Caco-2 (cell line): Measurements from ENCODE around the gene TSR3. TPM values are rescaled to one million over a fixed set of nuclear protein-coding genes. Genes with fewer than 3 reads are reported as not detected.

Experiments
- BruUV-seq: library from RNA; stranded (reverse); fragments of 400-500 nt; replicated peaks from 2 replicates; lab custom pipeline; 2021; lab: Mats Ljungman, UMichigan
- CTCF ChIA-PET: fragments of 300-600 bp; sonication (Branson Sonifier 250); formaldehyde crosslinking; loops from one replicate; lab custom pipeline; 2022; ENCODE audit warnings: antibody characterized with exemption; lab: Charles Lee
- POLR2A ChIA-PET: fragments of 300-600 bp; sonication (Branson Sonifier 250); formaldehyde crosslinking; loops from one replicate; lab custom pipeline; 2022; ENCODE audit warnings: antibody characterized with exemption; lab: Charles Lee
- DNase-seq, 2 experiments: peaks; one replicate each; pipeline versions ENCODE4 v3.0.0 to v3.0.0-alpha.2; 2020 to 2022
- H3K27me3 ChIP-seq: replicated peaks from 2 replicates; pipeline ENCODE4 v1.6.0; 2011; ENCODE audit warnings: low read length; ENCODE audit not compliant: control insufficient read depth, insufficient read depth
- H3K36me3 ChIP-seq: 2 replicates; pipeline ENCODE4 v1.5.1; 2011; ENCODE audit warnings: low read length; ENCODE audit not compliant: control insufficient read depth, insufficient read depth
- H3K4me1 ChIP-seq: fragments of 250-450 bp; sonication (Bioruptor Pico); 2 replicates; pipeline ENCODE4 v1.5.1; 2020; ENCODE audit warnings: mild to moderate bottlenecking
- H3K4me3 ChIP-seq: 2 replicates; pipeline ENCODE4 v1.5.1; 2011; ENCODE audit warnings: low read depth, mild to moderate bottlenecking, control low read depth, low read length
- H3K9me3 ChIP-seq: fragments of 250-450 bp; sonication (Bioruptor Pico); 2 replicates; pipeline ENCODE4 v1.5.1; 2020; ENCODE audit warnings: mild to moderate bottlenecking, moderate library complexity
- H3K27ac Mint-ChIP-seq: one replicate; pipeline ENCODE4 v1.8.0; 2022; ENCODE audit warnings: mixed read lengths; ENCODE audit not compliant: unreplicated experiment
- H3K27me3 Mint-ChIP-seq: one replicate; pipeline ENCODE4 v1.8.0; 2022; ENCODE audit warnings: mixed read lengths; ENCODE audit not compliant: insufficient read depth, unreplicated experiment
- H3K36me3 Mint-ChIP-seq: one replicate; pipeline ENCODE4 v1.8.0; 2022; ENCODE audit warnings: mild to moderate bottlenecking, mixed read lengths; ENCODE audit not compliant: insufficient read depth, unreplicated experiment
- H3K4me1 Mint-ChIP-seq: one replicate; pipeline ENCODE4 v1.8.0; 2022; ENCODE audit warnings: low read depth, mixed read lengths; ENCODE audit not compliant: unreplicated experiment
- H3K4me3 Mint-ChIP-seq: one replicate; pipeline ENCODE4 v1.8.0; 2022; ENCODE audit warnings: mild to moderate bottlenecking, moderate library complexity, mixed read lengths; ENCODE audit not compliant: unreplicated experiment
- H3K9me3 Mint-ChIP-seq: one replicate; pipeline ENCODE4 v1.8.0; 2022; ENCODE audit warnings: mixed read lengths; ENCODE audit not compliant: unreplicated experiment
- intact Hi-C: fragments of 100-400 bp; cut with micrococcal nuclease; formaldehyde crosslinking; loops from one replicate; pipeline ENCODE4 v1.10.0; 2022; ENCODE audit not compliant: unreplicated experiment
- total RNA-seq: library from RNA; stranded (reverse); gene quantifications from 2 replicates; pipeline ENCODE4 v1.2.3, GENCODE V29; 2022
- TF ChIP-seq, protein P1 (sequence below), 2 experiments: fragments of 200-600 bp in 1 of 2; IDR thresholded peaks; 1 replicate in 1 of 2; 2 replicates in 1 of 2; pipeline versions ENCODE4 v1.5.1 to v1.8.0; 2011 to 2022; ENCODE audit warnings: antibody characterized with exemption in 1 of 2, control low read depth in 1 of 2, inconsistent platforms in 1 of 2, low read depth in 1 of 2, low read length in 1 of 2, mild to moderate bottlenecking in 1 of 2, moderate library complexity in 1 of 2; ENCODE audit not compliant: insufficient read depth in 1 of 2, severe bottlenecking in 1 of 2, unreplicated experiment in 1 of 2

TSR3 gene
- total RNA-seq, 1 experiment from 2014 or later, result 48.6 TPM

DNA sequence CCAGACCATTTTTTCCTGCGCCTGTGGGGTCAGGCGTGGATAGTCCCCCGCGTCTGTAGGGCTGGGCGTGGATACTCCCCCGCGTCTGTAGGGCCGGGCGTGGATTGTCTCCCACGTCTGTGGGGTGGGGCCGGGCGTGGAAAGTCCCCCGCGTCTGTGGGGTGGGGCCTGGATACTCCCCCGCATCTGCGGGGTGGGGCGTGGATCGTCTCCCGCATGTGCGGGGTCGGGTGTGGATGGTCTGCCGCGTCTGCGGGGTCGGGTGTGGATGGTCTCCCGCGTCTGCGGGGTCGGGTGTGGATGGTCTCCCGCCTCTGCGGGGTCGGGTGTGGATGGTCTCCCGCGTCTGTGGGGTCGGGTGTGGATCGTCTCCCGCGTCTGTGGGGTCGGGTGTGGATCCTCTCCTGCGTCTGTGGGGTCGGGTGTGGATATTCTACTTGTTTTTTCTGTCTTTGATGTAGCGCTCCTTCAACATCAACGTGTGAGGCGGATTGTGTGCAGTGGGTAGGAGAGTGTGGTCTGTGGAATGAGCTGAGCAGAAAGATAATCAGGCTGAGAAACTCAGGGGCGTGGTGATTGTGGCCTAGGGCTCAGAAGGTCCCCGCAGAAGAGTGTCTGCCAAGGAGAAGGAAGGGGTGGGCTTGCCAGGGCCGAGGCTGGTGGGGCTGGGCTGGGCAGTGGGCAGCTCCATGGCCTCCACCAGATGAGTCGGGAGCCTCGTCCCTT, 3.3 kb upstream of the TSR3 start:
- TF ChIP-seq, protein P1, sequence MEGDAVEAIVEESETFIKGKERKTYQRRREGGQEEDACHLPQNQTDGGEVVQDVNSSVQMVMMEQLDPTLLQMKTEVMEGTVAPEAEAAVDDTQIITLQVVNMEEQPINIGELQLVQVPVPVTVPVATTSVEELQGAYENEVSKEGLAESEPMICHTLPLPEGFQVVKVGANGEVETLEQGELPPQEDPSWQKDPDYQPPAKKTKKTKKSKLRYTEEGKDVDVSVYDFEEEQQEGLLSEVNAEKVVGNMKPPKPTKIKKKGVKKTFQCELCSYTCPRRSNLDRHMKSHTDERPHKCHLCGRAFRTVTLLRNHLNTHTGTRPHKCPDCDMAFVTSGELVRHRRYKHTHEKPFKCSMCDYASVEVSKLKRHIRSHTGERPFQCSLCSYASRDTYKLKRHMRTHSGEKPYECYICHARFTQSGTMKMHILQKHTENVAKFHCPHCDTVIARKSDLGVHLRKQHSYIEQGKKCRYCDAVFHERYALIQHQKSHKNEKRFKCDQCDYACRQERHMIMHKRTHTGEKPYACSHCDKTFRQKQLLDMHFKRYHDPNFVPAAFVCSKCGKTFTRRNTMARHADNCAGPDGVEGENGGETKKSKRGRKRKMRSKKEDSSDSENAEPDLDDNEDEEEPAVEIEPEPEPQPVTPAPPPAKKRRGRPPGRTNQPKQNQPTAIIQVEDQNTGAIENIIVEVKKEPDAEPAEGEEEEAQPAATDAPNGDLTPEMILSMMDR (IDR thresholded peaks at IDR 0.05; ENCODE audit: insufficient read depth in 1 of 2, low read depth in 1 of 2, low read length in 1 of 2, severe bottlenecking in 1 of 2, unreplicated experiment in 1 of 2), result no peak
- Mint-ChIP-seq H3K9me3 (no peaks in the 10 kb centered on the region), H3K27ac (no peak overlapping the region), H3K27me3 (no peaks in the 10 kb centered on the region), H3K36me3 (peaks cover 54% of the 10 kb centered on the region), H3K4me3 (no peak overlapping the region), H3K4me1 (peaks cover 11% of the 10 kb centered on the region)
- intact Hi-C loops, result no loop called here
- Histone ChIP-seq H3K36me3 (no peaks in the 10 kb centered on the region; the same call in 1 of the 2 replicates), H3K9me3 (no peaks in the 10 kb centered on the region), H3K4me3 (no peak overlapping the region), H3K4me1 (0 out of 2 replicates have a peak, but pooled peaks cover 3% of the 10 kb centered on the region), H3K27me3 (no peaks in the 10 kb centered on the region)
- no peak for DNase-seq
- ChIA-PET POLR2A (no interaction called here), CTCF (no interaction called here)
- no TSS peak for BruUV-seq

GRCh38 chr16:1351215-1351581, 480 bp downstream of the TSR3 start:
- H3K9me3 Mint-ChIP-seq, result no peaks in the 10 kb centered on the region
- Histone ChIP-seq H3K9me3 (no peaks in the 10 kb centered on the region), H3K4me1 (0 out of 2 replicates have a peak, but pooled peaks cover 3% of the 10 kb centered on the region), H3K27me3 (no peaks in the 10 kb centered on the region), H3K36me3 (no peaks in the 10 kb centered on the region; the same call in 1 of the 2 replicates), H3K4me3 (peak overlapping the region; percentile 79)
- BruUV-seq, result TSS peak; percentile 67
- H3K36me3 Mint-ChIP-seq, result peaks cover 28% of the 10 kb centered on the region
- POLR2A ChIA-PET, result interaction anchor here (0.6 kb wide), 1 partner anchor 9 kb away, joined by 6 read pairs; no protein-coding TSS in a partner anchor
- peaks cover 11% of the 10 kb centered on the region for H3K4me1 Mint-ChIP-seq
- CTCF ChIA-PET, result interaction anchor here (0.7 kb wide), 1 partner anchor 13 kb away, joined by 3 read pairs; no protein-coding TSS in a partner anchor
- H3K4me3 Mint-ChIP-seq, result peak overlapping the region; percentile 68
- H3K27ac Mint-ChIP-seq, result no peak overlapping the region
- TF ChIP-seq, protein P1 (IDR thresholded peaks at IDR 0.05; ENCODE audit: insufficient read depth in 1 of 2, low read depth in 1 of 2, low read length in 1 of 2, severe bottlenecking in 1 of 2, unreplicated experiment in 1 of 2), result no peak
- no peak for DNase-seq
- H3K27me3 Mint-ChIP-seq, result no peaks in the 10 kb centered on the region
- intact Hi-C loops, result no loop called here

DNA sequence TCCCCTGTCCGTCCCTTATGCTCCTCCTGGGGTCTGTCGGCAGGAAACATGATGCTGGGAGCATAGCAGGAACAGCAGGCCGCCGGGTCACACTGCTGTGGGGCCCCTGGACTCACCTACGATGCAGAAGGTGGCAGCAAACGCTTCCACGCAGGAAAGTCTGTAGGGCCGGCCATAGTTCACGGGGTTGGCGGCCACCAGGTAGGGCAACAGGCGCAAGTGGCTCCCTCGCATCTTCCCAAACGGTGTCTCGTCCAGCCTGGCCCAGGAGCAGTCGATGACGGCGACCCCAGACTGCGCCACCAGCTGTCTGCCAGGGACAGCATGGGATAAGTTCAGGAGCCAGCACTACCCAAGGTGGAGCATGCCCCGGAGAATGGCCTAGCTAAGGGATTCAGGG, 987 bp downstream of the TSR3 start:
- intact Hi-C loops, result no loop called here
- ChIA-PET POLR2A (no interaction called here), CTCF (interaction anchor here (0.7 kb wide), 1 partner anchor 13 kb away, joined by 3 read pairs; no protein-coding TSS in a partner anchor)
- no peaks in the 10 kb centered on the region for H3K9me3 Mint-ChIP-seq
- peaks cover 28% of the 10 kb centered on the region for H3K36me3 Mint-ChIP-seq
- H3K27me3 Mint-ChIP-seq, result no peaks in the 10 kb centered on the region
- BruUV-seq, result no TSS peak
- H3K4me1 Mint-ChIP-seq, result peaks cover 11% of the 10 kb centered on the region
- Histone ChIP-seq H3K4me1 (0 out of 2 replicates have a peak, but pooled peaks cover 3% of the 10 kb centered on the region), H3K4me3 (peak overlapping the region; percentile 79), H3K27me3 (no peaks in the 10 kb centered on the region), H3K9me3 (no peaks in the 10 kb centered on the region), H3K36me3 (no peaks in the 10 kb centered on the region; the same call in 1 of the 2 replicates)
- H3K4me3 Mint-ChIP-seq, result peak overlapping the region; percentile 68
- H3K27ac Mint-ChIP-seq, result no peak overlapping the region
- DNase-seq, result no peak
- TF ChIP-seq, protein P1 (IDR thresholded peaks at IDR 0.05; ENCODE audit: insufficient read depth in 1 of 2, low read depth in 1 of 2, low read length in 1 of 2, severe bottlenecking in 1 of 2, unreplicated experiment in 1 of 2), result no peak
